Skeletal muscle cell (primary cell): Measurements from ENCODE around the gene GRM6.

Experiments used
- DNase-seq: peaks from one replicate; pipeline ENCODE4 v3.0.0-alpha.2; 2010; ENCODE audit warnings: low read depth
- H3K4me3 ChIP-seq: 2 replicates; pipeline ENCODE4 v1.5.1; 2011; ENCODE audit warnings: low read depth, mild to moderate bottlenecking, control low read depth, low read length, moderate library complexity

The GRM6 gene

DNA sequence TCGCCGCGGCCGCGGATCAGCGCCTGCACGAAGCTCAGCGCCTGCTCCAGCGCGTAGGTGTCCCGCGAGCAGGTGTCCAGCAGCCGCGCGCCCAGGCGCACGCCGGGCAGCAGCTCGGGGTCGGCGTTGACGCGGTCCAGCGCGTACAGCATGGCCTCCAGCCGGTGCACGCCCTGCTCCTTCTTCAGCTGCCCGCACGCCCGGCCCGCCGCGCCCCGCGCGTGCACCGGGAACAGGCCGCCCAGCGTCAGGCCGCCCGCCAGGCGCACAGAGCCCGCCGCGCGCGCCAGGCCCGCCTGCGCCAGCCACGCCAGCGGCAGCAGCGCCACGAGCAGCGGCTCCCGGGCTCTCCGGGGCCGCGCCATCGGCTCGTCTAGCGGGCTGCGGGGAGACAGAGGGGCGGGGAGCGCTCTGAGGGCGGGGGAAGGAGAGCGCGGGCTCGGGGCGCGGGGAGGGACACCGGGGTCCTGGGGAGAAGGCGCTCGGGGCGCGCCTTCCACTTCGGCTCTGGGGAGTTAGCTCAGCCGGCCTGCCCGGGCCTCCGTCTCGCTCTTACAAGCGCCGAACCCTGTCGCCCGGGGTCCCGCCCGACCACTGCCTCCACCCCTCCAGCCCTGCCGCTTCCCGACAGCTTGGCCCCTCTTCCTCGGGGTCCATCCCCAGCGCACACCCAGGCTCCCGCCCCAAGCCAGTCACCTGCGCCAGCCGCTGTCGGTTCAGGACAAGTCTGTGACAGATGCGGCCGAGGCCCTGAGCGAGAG lies at the start of gene GRM6:
TSS of gene GRM6 (minus strand) at position 741 of the 761 bp plus-strand sequence. CDS start at position 365, 376 bp downstream.
- no peak within 1 kb of the TSS for H3K4me3 ChIP-seq
- DNase-seq, result no peak

DNA sequence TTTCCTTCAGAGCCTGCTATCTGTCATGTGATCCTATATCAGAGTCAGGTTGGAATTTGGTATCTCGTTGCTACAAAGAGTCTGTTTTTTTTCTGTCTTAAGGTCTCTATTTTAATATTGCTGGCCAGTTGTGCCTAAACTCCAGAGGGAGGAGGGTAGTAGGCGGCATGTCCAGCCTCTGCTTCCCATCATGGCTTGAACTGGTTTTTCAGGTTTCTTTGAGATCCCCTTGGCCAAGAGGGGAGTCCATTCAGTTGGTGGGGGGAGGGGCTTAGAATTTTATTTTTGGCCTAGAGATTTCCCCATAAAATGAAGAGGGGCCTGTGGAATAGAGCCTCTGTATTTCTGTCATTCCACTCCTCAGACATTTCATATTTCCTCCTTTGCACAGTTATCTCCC lies 49.6 kb upstream of the GRM6 start:
- H3K4me3 ChIP-seq, result no peak overlapping the region
- no peak for DNase-seq

DNA sequence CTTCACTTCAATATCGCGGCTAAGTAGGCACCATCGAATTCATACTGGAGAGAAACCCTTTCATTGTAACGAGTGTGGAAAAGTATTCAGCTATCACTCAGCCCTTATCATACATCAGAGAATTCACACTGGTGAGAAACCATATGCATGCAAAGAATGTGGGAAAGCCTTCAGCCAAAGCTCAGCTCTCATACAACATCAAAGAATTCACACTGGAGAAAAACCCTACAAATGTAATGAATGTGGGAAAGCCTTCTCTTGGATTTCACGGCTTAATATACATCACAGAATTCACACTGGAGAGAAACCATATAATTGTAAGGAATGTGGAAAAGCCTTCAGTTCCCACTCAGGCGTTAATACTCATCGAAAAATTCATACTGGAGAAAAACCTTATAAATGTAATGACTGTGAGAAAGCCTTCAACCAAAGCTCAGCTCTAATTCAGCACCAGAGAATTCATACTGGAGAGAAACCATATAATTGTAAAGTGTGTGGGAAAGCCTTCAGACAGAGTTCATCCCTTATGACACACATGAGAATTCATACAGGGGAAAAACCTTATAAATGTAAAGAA lies 38.0 kb upstream of the GRM6 start:
- DNase-seq, result no peak
- H3K4me3 ChIP-seq, result no peak overlapping the region

DNA sequence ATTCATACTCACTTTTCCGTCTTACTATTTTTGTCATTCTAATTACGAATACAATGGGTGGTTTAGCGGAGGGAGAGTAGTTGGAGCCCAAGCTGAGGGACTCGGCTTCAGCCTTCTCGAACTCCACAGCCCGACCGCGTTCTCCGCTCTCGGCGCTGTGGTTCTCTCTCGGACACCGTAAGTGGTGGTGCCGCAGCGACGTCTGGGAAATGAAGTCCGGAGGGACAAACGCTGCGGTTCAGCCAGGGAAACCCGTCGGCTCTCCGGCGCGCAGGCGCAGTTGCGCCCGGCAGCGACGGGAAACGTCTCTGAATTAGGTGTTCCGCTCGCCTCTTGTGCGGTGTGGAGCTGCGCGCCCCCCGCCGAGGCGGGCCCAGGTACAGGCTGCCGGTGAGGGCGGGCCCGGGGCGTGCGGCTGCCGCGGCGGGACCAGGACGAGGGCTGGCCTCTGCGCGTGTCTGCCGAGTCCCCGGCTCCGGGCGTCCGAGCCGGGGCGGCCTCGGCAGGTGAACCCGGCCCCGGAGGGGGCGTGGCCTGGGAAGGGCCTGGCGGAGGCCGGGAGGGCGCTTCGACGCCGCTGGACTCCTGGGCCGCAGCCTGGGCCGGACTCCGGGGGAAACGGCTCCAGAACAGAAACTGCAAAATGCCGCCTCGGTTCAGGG lies 28.5 kb upstream of the GRM6 start, which contains the start of gene ZNF879:
TSS of gene ZNF879 (plus strand) at position 277 of the 662 bp plus-strand sequence. CDS start 1,201 bp downstream, outside the sequence.
- peak; percentile 81 for DNase-seq
- peak within 1 kb of the TSS; percentile 65 for H3K4me3 ChIP-seq

DNA sequence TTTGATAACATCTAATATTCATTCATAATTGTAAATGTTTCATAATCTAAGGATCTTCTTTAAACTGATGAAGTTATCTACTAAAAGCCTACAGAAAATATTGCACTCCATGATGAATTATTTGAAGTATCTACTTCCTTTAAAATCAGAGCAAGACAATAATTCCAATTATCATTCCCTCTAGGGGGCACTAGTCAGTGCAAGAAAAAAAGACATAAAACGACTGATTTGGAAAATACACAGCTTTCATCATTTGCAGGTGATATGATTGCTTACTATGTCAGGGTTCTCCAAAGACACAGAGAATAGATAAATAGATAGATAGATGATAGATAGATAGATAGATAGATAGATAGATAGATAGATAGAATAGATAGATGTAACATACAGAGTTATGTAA lies 13.5 kb upstream of the GRM6 start:
- H3K4me3 ChIP-seq, result no peak overlapping the region
- DNase-seq, result no peak

DNA sequence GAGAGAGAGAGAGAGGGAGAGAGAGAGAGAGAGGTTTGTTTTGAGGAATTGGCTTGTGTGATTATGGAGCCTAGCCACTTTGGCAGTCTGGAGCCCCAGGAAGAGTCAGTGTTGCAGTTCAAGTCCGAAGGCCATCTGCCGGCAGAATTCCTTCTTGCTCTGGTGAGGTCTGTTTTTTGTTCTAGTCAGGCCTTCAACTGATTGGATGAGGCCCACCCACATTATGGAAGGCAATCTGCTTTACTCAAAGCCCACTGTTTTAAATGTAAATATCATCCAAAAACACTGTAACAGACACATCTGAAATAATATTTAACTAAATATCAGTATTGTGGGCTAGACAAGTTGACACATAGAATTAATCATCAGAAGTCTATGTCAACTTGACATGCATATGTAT lies 11.4 kb upstream of the GRM6 start:
- DNase-seq, result no peak
- H3K4me3 ChIP-seq, result no peak overlapping the region

DNA sequence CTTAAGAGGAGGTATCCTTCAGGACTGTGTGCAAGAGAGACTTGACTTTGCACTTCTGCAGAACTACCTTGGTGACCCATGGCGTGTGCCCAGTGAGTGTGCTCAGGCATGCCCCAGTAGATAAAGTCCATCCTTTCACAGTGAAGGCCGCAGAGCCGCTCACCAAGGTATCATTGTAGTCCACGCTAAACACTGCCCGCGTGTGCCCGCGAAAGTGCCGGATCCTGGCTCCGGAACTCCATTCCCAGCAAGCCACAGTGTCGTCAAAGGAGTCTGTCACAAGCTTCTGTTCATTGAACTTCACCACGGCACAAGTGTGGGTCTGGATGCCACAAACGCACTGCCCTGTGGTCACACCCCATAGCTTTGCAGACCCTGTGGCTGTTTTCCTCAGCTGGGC lies 3.3 kb upstream of the GRM6 start:
- no peak for DNase-seq
- no peak overlapping the region for H3K4me3 ChIP-seq

DNA sequence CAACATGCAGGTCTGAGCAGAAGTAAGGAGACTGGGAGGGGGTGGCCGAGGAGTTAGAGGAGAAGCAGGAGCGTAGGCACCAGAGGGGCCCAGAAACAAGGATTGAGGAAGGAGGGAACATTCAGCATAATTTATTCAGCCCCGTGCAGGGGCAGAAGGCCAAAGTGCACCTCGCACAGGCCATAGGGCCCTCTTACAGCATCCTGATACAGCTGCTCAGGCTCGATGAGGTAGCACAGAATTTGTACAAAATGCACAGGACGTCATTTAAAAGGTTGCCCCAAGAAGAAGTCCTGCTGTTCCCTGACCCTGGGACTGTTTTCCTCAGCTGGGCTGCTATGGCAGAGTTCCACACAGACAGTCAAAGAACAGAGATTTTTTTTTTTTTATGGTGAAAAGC lies 2.1 kb upstream of the GRM6 start:
- no peak overlapping the region for H3K4me3 ChIP-seq
- no peak for DNase-seq

DNA sequence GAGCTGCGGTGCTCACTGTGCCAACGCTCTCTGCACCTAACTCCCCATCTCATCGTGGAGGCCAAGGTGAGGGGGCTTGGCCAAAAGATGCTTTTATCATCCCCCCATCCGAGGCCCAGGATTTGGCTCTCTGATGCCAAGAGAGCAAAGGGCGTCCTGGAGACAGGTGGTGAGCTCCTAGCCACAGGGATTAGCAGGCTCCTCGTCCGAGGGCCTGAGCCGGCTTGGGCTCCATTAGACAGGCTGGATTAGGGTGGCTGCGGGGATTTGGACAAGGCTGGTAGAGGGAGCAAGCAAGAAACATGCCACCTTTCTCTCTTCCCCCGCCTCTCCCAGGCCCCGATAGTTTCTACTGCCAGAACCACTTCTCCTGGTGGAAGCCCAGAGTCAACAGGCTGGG lies 1.0 kb upstream of the GRM6 start:
- no peak overlapping the region for H3K4me3 ChIP-seq
- no peak for DNase-seq

DNA sequence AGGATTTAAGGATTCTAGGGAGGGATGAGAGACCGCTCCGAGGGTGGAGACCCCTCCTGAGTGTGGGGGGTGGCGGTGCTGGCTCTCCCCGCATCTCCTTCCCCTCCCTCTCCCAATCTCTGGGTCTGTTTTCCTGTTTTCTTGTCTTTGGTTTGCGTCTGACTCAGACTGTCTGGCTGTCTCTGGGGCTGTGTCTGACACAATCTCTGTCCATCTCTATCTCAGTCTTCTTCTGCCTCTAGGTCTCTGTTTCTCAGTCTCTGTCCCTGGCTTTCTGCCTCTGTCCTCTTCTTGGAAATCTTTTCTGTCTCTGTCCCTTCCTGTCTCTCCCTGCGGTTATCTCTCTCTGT lies 196 bp upstream of the GRM6 start:
- no peak overlapping the region for H3K4me3 ChIP-seq
- no peak for DNase-seq

DNA sequence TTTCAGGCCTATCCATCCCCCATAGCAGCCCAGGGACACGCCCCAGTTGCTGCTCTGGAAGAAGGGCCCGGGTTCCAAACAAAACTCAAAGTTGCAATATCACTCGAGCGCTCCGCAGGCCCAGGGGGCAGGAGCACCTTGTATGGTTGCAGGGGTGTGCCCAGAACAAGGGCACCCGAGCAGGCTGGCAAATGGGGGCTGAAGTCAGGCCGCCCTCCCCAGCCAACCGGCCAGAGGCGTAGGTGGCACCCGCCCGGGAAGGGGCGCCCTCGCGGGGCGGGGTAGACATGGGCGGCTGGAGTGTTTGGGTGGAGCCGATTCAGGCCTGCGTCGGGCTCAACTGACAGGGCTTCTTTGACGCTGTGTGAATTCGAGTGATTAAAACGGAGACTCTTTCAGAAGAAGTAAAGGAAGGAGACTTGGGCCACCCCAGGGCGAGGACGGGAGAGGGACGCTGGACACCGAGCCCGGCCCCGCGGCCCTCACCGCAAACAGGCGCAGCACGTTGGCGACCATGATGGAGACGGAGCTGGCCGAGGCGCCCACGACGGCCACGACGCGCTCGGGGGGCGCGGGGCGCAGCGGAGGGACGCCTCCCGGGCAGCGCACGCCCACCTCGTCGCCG lies 1.1 kb downstream of the GRM6 start:
- no peak for DNase-seq
- H3K4me3 ChIP-seq, result no peak overlapping the region

DNA sequence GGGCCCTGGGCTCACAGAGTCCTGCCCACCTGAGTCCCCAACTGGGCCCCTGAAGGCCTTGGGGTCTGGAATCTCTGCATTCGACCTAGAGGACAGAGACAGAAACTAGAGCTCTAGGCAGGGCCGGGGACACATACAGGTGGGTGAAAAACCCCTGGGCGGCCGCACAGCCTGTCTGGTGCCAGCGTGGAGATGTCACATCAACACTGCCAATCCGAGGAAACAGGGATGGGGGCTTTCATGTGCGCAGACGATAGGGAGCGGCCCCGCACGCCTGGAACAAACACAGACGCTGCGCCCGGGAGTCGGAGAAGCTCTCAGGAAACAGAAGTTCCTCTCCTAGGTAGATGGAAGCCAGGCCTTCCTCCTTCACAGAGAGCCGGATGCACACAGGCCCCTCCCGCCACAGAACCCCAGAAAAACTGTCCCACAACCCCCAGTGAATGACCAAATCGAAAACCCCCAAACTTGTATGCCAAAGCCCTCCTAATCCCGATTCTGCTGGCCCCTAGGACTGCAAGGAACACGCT lies 1.8 kb downstream of the GRM6 start:
- H3K4me3 ChIP-seq, result no peak overlapping the region
- DNase-seq, result no peak

DNA sequence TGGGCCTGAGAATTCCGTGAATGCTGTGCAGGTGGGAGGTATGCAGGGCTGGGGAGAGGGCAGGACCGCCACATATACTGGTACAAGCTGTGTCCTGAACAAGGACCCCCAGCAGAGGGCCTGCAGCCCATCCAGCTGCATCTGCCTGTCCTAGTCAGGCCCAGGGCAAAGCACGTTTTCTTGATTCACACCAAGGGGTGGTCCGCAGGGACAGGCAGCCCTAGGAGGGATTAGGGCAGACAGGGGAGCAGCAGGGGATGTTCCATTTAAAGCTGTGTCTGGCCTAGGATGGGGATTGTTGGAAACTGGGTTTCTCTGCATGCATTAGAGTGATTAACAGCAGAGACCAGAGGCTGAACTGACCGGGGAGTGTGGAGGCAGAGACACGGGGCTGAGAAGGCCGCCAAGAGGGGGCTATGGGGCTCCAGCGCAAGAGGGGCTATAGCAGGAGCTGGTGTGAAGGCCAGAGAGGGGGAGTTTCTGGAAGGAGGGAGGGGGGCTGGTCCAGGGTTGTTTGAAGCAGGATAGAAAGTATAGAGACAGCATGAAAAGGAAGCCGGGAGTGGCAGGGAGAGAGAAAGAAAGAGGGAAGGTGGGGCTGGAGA lies 2.7 kb downstream of the GRM6 start:
- H3K4me3 ChIP-seq, result no peak overlapping the region
- no peak for DNase-seq

DNA sequence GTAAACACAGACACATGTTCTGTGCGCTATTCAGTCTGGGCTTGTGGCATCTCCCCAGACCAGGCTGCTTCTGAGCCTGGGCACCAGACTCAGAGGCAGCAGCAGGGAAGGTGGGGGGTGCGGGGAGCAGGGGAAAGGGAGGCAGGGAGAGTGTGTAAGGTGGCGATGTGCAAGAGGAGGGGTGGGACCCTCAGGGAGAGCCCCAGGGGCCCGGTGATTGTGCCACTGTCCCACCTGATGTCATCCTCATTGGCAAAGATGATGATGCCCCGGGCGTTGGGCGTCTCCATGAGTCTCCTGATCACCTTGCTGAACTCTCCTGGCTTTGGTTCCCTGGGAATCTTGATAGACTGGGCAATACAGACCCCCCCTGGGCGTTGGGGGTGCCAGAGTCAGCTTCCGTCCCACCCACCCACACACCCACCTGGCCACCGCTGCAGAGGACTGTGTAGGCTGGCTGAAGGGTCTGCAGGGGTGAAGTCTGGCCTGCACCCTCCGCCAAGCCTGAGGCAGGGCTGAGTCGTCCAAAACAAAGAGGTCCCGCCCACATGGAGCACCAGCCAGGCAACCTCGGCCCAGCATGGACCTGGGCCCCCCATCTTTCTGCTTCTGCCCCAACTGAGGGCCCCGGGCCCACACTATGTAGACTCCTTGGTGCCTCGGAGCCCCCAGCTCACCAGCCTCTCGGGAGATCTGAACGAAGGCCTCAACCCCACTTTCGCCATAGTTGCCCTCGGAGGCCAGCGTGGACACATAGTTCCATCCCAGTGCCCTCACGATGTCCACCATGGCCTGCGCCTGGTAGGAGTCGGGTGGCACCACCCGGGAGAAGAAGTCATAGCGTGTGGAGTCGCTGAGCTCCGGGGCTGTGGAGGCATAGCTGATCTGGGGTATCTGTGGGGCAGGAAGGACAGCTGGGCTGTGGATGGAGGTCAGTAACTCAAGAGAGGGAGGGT lies 3.7 kb downstream of the GRM6 start:
- DNase-seq, result no peak
- H3K4me3 ChIP-seq, result no peak overlapping the region

DNA sequence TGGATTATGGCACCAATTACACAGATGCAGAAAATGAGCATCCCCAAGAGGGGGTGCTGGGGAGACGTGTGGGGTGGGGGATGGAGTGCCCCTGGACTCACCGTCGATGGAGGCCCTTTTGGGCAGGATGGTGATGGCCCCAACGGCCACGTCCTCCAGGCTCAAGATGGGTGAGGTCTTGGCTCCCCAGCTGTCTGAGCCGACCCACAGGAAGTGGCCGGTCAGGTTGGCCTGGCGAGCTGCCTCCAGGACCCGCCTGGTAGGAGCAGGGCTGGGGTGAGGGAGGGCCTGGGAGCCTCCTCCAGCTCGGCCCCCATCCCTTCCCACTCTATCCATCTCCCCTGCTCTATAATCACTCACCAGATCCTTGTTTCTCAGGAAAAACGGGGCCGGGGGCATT lies 4.6 kb downstream of the GRM6 start:
- H3K4me3 ChIP-seq, result no peak overlapping the region
- no peak for DNase-seq

DNA sequence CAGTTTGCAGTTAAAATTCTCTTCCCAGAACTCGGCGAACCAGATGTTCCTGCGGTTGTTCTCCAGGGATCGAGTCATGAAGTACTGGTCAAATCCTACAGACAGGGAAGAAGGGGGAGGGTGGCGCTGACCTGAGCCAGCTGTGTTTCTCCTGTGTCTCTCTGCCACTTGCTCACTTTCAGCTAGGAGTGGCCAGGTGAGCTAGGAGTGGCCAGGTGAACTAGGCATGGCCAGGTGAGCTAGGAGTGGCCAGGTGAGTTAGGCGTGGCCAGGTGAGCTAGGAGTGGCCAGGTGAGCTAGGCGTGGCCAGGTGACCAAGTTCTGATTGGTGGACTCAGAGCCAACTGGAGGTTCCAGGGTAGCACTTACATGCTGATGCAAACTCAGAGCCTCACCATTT lies 5.8 kb downstream of the GRM6 start:
- DNase-seq, result no peak
- H3K4me3 ChIP-seq, result no peak overlapping the region

DNA sequence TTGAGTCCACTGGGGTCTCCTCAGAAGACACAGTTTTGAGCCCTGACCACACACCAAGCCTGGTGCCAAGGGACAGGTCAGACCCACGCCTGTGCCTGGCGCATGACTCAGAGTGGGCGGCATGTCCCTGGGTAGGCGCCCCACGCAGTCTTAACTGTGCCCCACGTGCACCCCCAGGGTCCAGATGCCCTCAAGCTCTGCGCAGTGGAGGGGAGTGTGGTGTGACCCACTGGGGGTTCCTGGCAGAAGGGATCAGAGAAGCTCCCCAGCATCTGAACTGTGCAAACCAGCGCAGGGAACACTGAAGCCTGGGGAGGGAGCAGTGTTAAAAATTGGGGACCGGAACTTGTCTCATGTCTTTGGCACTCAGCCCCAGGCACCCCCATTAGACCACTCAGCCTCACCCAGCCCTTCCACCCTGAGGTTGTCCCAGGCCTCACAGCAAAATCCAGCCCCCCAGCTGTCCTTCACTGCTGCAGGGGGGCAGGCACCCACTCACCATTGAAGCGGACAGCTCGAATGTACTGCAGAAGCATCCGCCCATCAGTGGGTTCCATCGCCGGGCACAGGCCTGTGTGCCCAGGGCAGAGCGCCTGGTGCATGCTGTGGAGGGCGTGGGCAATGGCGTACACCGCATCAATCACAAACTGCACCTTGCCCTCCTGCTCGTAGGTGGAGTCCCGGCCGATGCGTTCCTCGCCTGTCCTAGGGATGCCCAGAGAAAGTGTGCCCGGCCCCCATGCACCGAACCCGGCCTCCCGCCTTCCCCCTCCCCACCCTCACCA lies 6.5 kb downstream of the GRM6 start:
- no peak for DNase-seq
- no peak overlapping the region for H3K4me3 ChIP-seq

DNA sequence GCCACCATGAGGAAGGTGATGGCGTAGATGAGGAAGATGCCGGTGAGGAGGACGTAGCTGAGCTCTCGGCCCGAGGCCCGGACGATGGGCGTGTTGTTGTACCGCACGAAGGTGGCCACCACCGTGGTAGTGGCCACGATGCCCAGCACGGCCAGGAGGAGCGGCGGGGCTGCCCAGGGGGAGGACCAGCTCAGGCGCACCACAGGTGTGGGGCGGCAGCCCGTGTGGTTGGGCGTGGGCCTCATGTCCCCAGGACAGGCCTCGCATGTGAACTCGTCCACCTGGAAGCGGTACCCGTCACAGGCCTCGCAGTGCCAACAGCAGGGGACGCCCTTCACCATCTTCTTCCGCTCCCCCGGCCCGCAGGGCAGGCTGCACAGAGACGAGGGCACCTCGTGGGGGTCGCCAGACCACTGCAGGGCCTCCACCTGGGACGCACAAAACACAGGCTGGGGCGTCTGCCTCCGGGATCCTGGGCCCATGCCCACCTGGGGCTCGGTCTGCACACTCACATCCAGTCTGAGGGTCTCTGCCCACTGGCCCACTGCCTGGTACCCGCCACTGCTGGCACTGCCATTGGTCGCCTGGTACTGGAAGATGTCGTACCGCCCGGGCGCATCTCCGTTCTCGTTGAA lies 8.7 kb downstream of the GRM6 start:
- no peak overlapping the region for H3K4me3 ChIP-seq

More for the DNA sequence above, 8.7 kb downstream of the GRM6 start:
- no peak for DNase-seq
